ENCODE data around the gene MMP17.

DNA sequence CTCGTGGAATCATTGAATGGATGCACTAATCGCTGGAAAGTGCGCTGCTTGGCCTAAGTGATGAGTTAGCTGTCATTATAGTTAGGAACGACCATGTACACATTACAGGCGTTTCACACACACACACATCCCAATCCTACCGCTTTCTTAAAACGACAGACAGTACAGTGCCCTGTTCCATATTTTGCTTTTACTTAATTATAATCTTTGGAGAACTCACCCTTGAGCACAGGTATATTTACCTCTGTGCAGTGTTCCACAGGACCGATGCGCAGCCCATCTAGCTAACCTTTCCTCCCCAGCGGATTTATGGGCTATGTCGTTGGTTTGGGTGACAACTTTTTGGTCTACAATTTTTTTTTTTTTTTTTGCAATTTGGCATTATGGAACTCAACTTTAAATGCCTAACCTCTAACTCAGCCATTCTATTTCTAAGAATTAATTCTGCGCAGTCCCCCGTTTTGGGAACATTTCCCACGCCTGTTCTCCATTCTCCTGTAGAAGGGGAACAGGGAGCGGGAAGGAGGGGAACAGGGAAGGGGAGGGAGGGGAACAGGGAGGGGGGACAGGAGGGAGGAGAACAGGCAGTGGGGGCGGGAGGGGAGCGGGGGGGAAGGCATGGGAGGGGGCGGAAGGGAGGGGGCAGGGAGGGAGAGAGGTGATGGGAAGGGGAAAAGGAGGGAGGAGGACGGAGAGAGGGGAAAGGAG, 65.6 kb downstream of the MMP17 start:
- TF ChIP-seq, protein P1, sequence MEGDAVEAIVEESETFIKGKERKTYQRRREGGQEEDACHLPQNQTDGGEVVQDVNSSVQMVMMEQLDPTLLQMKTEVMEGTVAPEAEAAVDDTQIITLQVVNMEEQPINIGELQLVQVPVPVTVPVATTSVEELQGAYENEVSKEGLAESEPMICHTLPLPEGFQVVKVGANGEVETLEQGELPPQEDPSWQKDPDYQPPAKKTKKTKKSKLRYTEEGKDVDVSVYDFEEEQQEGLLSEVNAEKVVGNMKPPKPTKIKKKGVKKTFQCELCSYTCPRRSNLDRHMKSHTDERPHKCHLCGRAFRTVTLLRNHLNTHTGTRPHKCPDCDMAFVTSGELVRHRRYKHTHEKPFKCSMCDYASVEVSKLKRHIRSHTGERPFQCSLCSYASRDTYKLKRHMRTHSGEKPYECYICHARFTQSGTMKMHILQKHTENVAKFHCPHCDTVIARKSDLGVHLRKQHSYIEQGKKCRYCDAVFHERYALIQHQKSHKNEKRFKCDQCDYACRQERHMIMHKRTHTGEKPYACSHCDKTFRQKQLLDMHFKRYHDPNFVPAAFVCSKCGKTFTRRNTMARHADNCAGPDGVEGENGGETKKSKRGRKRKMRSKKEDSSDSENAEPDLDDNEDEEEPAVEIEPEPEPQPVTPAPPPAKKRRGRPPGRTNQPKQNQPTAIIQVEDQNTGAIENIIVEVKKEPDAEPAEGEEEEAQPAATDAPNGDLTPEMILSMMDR (IDR thresholded peaks at IDR 0.05): no peak
- TF ChIP-seq POLR2A (IDR thresholded peaks at IDR 0.05) (no peak), EP300 (IDR thresholded peaks at IDR 0.05) (no peak)

Data from ovary (tissue), 3 donors.